ENCODE results near the gene KATNAL1.

KATNAL1 gene

DNA sequence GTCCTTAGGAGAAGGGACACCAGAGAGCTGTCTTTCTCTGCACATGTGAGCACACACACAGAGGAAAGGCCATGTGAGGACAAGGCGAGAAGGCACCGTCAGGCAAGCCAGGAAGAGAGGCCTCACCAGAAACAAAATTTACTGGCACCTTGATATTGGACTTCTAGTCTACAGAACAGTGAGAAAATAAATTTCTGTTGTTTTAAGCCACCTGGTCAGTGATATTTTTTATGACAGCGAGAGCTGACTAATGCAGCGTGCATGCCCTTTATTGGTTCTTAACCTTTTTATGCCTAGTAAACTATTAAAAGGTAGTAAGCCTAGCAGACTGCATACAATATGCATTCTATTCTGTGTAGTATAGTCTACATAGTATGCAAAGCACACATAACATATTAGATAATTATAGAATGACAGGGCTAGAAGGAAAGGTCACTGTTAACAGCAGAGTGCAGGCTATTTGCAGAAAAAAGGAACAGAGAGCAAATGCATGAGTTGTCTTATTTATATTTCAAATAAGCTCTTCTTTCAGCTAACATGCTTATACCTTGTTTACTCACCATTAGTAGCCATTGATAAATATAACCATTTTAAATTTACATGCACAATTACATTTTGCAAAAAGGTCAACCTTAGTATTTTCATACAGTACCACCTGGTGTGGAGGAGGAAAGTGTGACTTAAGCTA, 25.2 kb upstream of the KATNAL1 start:
- DNase-seq (ENCODE audit: low read depth in 2 of 2) = no peak

DNA sequence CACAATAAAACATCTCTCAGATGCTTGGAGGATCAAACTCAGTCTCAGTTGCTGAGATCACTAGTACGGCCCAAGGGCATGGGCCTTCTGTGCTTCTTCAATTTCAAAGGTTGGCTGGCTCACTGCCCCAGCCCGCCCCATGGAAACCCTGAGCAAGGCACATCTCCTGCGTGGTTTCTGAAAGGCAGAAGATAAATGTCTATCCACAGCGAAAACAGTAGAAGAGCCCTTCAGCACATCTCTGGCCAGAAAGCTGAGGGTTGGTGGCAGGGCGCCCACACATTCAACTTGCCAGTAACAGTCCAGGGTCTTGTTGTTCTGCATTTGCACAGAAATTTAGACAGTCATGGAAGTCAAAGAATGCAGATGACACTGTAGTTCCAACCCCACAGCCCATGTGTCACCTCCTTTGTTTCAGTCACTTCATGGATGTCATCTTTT, 24.0 kb upstream of the KATNAL1 start:
- DNase-seq (ENCODE audit: low read depth in 2 of 2) = no peak

DNA sequence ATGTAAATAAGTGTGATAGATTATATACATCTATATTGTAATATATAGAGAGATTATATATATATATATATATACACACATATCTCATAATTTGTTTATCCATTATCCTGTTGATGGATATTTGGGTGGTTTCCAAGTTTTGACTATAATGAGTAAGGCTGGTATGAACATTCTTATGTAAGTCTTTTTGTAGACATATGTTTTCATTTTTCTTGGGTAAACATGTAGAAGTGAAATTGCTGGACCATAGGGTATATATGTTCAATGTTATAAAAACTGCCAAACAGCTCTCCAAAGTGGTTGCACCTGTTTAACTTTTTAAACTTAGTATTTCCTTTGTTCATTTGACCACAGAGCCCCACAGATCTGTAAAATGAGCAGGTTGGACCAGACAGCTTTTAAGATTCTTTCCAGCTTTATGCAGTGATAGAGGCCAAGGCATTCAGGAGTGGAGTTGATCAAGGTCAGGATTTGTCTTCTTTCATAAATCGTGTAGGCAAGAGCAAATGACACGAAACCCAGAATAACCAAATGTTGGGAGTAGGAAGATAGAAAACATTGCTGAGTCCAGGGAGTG, 21.7 kb upstream of the KATNAL1 start:
- no peak for DNase-seq (ENCODE audit: low read depth in 2 of 2)

DNA sequence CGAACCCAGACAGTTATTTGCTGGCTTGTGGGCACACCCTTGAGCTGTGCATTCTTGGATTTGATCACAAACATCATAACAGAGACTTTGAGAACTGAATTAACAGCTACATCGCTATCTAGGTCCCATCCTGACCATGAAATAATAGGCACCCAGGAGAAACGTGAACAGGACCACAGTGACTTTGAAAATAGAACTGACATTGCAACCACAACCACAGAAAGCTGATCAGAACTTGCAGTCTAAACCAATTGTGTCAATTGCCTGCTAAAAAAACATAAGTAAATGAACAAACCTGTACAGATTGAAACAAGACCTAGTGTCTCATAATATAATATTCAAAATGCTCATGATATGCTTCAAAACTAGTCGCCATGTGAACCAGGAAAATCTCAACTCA, 18.3 kb upstream of the KATNAL1 start:
- DNase-seq (ENCODE audit: low read depth in 2 of 2) = no peak

DNA sequence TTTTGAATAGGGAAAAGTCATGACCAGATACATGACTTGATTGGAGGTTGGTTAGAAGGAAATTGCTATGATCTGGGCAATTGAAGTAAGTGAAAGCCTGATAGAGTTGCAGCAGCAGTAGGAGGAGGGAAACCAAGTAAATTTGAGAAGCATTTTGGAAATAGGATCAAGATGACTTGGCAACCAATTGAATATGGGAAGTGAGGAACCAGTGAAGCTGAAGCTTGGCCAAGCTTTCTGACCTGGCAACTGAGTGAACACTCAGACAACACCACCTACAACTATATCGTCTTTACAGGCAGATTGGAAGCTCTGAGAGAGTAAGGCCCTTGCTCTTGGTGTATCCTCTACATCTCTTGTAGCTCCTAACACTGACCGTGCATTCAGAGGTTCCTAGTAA, 16.2 kb upstream of the KATNAL1 start:
- no peak for DNase-seq (ENCODE audit: low read depth in 2 of 2)

DNA sequence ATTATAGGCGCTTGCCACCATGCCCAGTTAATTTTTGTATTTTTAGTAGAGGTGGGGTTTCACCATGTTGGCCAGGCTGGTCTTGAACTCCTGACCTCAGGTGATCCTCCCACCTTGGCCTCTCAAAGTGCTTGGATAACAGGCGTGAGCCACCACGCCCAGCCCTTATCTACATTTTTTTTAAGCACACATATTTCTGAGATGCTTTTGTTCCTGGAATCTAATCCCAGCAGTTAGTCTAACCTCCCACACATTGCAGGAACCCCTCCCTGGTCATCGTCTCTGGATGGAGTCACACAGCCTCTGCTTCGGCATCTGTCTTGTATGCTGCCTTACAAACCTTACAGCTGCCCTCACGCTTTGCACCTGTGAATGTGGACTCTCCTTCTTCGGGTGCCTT, 15.1 kb upstream of the KATNAL1 start:
- no peak for DNase-seq (ENCODE audit: low read depth in 2 of 2)

DNA sequence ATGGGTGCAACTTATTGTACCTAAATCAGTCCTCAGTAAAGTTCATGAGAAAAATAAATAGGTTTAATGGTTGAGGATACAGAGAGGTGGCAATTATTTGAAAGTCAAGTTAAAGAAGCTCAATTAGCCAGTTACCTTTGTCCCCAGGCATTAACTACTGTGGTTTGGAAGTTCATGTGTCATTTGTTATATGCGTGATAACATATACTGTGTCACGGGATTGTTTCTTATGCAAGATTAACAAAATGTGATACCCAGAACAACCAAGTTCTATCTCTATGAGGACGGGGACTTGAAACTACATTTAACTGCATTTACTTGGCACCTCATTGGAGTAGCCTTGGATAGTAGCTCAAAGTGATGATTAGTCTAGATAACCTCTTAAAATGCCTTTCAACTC, 13.9 kb upstream of the KATNAL1 start:
- DNase-seq (ENCODE audit: low read depth in 2 of 2) = no peak

DNA sequence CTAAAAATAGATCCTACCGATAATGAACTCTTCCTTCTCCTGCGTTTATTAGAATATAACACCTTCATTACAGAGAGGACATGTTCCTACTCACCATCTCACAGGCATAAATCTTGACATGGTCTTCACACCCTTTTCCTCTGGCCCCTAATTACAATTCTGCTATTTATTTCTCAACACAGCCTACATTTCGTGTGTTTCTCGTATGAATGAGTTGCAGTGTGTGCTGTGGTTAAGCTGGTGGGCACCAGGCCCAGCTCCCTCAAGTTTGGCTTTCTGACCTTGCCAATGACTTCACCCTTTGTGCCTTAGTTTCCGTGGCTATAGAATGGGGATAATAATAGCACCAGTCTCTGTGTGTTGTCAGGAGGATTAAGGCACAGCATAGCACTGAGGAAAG, 12.3 kb upstream of the KATNAL1 start:
- no peak for DNase-seq (ENCODE audit: low read depth in 2 of 2)

DNA sequence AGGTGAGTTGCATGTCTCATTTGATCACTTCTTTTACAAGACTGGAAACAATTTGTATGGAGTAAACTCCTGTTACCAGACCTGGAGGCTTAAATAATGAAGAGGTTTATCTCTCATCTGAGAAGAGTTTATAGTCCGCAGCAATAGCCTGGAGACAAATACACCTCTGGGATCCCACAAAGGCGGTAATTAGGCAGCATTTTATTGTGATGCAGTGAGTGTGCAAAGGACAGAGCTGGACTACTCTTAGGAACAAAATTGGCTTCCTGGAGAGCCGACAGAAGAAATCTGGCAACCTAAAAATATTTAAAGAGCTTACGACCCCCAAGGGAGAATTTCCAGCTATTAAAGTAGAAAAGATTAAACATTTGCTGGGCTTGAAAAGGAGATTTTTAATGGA, 11.8 kb upstream of the KATNAL1 start:
- DNase-seq (ENCODE audit: low read depth in 2 of 2) = no peak

DNA sequence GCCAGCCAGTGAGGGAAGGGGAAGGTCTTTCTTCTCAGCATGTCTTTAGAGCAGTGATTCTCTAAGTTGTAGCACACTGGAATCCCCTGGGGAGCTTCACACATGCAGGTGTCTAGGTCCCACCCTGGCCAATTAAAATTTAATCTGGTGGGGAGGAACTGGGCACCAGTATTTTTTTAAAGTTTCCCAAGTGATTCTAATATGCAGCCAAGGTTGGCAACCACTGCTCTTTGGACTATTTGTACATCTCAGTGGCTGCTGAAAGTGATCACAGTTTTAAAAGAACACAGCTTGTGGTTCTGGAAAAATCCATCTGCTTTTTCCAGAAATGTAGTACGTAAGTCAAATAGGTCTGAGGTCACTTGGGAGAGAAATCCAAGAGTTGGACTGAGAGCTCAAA, 10.7 kb upstream of the KATNAL1 start:
- no peak for DNase-seq (ENCODE audit: low read depth in 2 of 2)

DNA sequence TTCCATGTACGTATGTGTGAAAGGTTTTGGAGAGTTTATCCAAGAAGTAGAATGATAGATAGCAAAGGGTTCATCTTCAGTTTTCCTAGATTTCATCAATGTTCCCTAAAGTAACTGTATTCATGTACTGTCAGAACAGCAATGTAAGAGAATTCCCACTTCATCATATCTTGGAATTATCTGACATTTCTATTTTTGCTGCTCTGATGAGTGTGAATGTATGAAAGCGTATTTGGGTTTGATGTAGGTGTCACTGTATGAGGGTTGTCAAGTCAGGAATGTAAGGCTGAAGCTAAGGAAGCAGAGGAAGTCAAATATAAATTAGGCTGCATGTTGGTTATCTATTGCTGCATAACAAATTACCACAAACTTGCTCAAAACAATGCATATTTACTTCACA, 7.2 kb upstream of the KATNAL1 start:
- no peak for DNase-seq (ENCODE audit: low read depth in 2 of 2)

DNA sequence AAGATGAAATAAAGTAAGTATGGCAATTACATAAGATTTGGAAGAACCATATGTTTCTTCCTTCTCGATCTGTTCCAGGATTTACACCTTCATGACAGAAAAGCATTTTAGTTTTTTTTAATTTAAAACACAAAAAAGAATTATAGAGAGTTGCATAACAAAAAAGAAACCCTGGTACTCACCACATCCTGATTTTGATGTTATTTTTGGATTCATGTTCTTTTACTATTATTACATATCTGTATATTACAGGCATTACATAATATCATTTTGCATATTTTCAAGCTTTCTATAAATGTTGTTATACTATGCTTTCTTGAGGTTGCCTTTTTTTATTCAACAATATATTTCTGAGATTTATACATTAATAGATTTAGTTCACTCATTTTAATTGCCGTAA, 6.7 kb upstream of the KATNAL1 start:
- DNase-seq (ENCODE audit: low read depth in 2 of 2) = no peak

DNA sequence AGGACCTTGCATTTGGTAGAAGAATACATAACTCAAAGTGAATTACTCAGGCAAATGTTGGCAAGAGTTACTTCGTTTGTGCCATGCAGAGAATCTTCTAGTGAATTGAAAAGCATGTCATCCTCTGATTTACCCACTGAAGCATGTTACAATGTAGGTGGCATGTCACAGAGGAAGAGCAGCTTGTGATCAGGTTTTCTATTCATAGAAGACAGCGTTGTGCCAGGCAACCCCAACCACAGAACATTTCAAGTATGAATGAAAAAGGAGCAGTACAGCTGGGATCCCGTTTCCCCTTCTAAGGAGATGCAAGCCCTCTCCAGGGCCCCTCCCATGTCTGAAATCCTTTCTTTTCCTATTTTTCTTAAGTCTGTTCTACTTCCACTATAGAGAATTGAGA, 6.0 kb upstream of the KATNAL1 start:
- DNase-seq (ENCODE audit: low read depth in 2 of 2) = no peak

DNA sequence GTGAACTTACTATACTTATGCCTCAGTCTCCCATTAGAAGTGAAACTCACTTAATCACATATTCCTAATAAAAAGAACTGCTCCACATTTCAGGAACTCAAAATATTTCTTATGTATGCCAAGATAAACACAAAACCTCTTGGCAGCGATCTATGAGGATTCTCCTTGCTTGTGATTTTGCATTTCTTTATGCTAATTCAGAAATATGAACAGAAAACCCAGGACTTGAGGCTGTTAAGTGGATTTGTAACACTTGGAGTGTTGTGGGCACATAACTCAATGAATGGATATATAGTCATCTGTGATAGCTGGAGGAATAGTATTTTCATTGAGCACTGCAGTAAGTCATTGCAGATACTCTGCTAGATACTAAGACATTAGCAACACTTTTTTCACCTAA, 5.6 kb upstream of the KATNAL1 start:
- no peak for DNase-seq (ENCODE audit: low read depth in 2 of 2)

DNA sequence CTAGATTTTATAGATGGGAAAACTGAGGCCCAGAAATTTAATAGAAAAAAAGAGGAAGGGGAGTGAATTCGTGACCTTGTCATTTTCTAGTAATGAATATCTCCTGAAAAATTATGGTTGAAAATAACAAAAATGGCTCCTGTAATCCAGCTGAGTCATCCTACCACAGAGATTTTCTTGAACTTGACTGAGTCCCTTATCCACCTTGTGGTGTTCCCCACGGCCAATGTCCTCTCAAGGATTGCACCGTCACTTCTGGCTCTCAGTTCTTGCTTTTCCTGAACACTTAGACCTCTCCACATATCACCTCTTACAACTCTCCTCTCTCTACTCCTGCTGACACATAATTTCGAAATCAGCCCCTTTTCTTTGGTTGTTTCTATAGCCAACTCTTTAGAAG, 1.2 kb upstream of the KATNAL1 start:
- DNase-seq (ENCODE audit: low read depth in 2 of 2) = no peak

DNA sequence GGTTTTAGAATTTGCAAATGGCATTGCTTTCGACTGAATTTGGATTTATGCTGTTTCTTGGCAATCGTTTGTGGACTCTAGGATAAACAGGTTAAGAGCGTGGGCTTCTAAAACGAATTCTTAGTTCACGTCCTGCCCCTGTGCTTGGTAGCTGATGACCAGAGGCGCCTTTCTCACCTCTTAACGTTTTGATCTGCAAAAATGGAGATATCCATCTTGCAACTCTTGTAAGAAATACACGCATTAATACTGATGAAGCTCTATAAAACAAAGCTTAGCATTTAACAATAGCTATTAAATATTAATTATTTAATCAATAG, 580 bp upstream of the KATNAL1 start:
- no peak for DNase-seq (ENCODE audit: low read depth in 2 of 2)

DNA sequence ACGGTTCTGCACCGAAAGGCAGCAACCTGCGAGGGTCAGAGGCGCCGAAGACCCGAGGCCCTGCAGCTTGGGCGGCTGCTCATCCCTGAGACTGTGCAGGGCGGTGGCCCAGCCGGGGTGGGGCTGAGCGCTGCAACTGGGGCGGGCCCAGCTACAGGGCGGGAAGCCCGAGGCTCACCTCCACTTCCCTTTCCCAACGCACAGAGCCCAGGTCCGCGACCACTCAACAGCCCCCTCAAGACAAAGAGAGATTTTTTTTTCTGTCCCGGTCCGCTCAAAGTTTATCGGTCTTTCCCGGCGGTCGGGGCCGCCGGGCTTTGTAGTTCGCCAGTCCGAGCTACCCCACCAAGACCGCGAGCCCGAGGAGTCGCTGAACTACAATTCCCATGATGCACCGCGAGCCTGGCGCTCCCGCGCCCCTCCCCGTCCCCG, 573 bp downstream of the KATNAL1 start:
- peak; percentile 85 to 92 for DNase-seq (ENCODE audit: low read depth in 2 of 2)

DNA sequence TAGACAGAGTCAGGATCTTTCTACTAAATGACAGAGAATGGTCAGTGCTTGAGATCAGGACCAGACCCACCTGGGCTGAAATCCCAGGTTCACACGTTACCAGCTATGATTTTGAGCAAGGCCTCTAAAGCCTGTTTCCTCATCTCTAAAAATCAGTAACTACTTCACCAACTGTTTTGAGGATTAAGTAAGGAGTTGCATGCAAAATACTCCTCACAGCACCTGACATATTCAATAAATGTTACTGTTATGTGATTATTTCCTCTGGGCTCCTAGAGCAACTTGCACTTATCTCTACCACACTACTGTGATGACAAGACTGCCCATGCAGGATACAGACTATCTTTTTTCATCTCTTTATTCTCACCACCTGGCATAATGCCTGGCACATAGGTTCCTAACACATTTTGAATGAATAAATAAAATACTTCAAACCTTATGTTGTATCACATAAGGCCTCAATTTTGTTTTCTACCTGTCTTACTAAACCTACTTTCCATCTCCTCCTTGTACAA, 1.8 kb downstream of the KATNAL1 start:
- no peak for DNase-seq (ENCODE audit: low read depth in 2 of 2)

DNA sequence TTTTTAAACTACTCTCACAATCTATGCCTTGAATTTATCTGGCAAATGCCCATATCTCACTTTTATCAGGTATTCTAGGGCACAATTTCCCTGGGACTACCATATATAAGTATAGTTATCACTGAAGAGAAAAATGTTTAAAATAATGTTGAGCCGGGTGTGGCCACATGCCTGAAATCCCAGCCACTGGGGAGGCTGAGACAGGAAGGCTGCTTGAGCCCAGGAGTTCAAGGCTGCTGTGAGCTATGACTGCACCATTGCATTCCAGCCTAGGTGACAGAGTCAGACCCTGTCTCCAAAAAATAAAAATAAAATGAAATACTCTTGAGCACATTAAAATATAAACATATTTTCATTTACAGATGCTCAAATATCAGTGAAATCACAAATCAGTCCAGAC, 4.1 kb downstream of the KATNAL1 start:
- DNase-seq (ENCODE audit: low read depth in 2 of 2) = no peak

DNA sequence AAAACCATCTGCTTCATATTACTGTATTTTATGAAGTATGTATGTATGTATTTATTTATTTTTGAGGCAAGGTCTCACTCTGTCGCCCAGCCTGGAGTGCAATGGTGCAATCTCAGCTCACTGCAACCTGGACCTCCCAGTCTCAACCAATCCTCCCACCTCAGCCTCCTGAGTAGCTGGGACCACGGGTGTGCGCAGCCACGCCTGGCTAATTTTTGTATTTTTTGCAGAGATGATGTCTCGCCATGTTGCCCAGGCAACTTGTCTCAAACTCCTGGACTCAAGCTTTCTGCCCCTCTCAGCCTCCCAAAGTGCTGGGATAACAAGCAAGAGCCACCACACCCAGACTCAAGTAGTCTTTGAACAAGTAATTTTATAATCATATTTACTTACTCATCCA, 5.5 kb downstream of the KATNAL1 start:
- DNase-seq (ENCODE audit: low read depth in 2 of 2) = no peak

DNA sequence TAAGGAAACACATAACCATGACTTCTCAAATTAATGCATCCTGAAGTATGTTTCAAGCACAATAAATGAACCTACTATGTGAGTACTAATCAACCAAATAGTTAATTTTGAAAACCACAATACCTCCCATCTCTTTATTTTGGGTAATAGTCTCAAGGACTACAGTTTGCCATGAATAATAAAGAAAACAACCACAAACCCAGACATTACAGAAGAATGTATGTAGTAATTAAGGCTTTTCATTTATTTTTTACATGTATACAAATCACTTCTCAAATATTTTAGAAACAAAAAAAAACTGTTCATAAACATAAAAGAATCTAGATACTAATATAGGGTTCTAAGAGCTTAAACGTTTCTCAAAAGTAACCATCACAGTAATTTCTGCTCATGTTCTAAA, 6.8 kb downstream of the KATNAL1 start:
- DNase-seq (ENCODE audit: low read depth in 2 of 2) = no peak

DNA sequence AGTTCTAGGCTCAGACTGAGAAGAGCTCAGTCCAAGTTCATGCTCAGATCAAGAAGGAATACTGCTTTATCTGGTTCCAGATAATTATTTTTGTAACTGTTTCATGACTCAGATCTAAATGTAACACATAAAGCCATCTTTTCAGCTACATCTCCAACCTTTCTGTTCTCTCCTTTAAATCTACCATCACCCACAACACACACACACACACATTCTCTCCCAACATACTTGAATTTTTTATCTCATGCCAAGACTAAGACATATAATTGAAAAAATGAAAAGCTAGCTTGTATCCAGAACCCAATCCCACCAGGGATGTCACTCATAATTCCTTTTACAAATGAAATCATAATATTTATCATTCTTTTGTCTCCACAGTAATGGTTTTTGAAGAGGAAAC, 7.6 kb downstream of the KATNAL1 start:
- DNase-seq (ENCODE audit: low read depth in 2 of 2) = no peak

DNA sequence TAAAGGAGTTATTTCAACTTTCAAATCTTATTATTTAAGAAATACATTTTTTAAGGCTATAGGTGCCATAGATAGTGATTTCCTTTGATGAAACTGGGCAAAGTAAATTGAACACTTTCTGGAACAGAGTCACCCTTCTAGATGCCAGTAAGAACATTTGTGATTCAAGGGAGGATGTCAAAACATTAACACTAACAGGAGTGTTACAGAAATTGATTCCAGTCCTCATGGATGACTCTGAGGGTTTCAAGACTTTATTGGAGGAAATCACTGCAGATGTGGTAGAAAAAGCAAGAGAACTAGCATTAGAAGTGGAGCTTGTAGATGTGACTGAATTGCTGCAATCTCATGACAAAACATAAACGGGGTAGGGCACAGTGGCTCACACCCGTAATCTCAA, 12.2 kb downstream of the KATNAL1 start:
- DNase-seq (ENCODE audit: low read depth in 2 of 2) = no peak

DNA sequence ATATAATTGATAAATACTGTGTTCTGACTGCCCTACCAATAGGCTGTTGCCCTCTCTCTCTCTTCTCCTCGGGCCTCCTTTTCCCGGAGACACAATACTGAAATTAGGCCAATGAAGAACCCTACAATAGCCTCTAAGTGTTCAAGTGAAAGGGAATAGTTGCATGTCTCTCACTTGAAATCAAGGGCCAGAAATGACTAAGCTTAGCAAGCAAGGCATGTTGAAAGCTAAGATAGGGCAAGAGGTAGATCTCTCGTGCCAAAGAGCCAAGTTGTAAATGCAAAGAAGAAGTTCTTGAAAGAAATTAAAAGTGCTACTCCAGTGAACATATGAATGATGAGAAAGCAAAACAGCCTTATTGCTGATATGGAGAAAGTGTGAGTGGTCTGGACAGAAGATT, 13.3 kb downstream of the KATNAL1 start:
- DNase-seq (ENCODE audit: low read depth in 2 of 2) = no peak
